ENCODE results near the gene INAVA.

Gene INAVA

GRCh38 chr1:200877010-200877409 is 17.7 kb upstream of the INAVA start:
- DNase-seq: no peak

GRCh38 chr1:200877839-200878551 is 16.7 kb upstream of the INAVA start:
- DNase-seq: peak; percentile 47 to 50

GRCh38 chr1:200880212-200880611 is 14.5 kb upstream of the INAVA start:
- DNase-seq: no peak

GRCh38 chr1:200883118-200883517 is 11.6 kb upstream of the INAVA start:
- no peak for DNase-seq

GRCh38 chr1:200885623-200886402 is 8.9 kb upstream of the INAVA start:
- DNase-seq: no peak

GRCh38 chr1:200886594-200886993 is 8.1 kb upstream of the INAVA start:
- no peak for DNase-seq

- no peak for DNase-seq
Measured at GRCh38 chr1:200887036-200887435, 7.7 kb upstream of the INAVA start.

GRCh38 chr1:200887772-200888348 is 6.8 kb upstream of the INAVA start:
- DNase-seq: no peak

GRCh38 chr1:200888349-200888838 is 6.3 kb upstream of the INAVA start:
- DNase-seq: peak; percentile 35 to 43

- DNase-seq: no peak
Measured at GRCh38 chr1:200889571-200889970, 5.1 kb upstream of the INAVA start.

- no peak for DNase-seq
Measured at GRCh38 chr1:200890027-200890426, 4.7 kb upstream of the INAVA start.

- DNase-seq: no peak
Measured at GRCh38 chr1:200890818-200891773, 3.6 kb upstream of the INAVA start.

- DNase-seq: no peak
Measured at GRCh38 chr1:200891774-200892157, 2.9 kb upstream of the INAVA start.

GRCh38 chr1:200892546-200892945 is 2.2 kb upstream of the INAVA start:
- DNase-seq: no peak

- no peak for DNase-seq
Measured at GRCh38 chr1:200892958-200893357, 1.7 kb upstream of the INAVA start.

- no peak for DNase-seq
Measured at GRCh38 chr1:200893411-200893901, 1.2 kb upstream of the INAVA start.

GRCh38 chr1:200895443-200895789 is 716 bp downstream of the INAVA start:
- no peak for DNase-seq

GRCh38 chr1:200895801-200896530 is 1.3 kb downstream of the INAVA start:
- no peak for DNase-seq

- no peak for DNase-seq
Measured at GRCh38 chr1:200896531-200897196, 2.0 kb downstream of the INAVA start.

GRCh38 chr1:200897259-200897658 is 2.6 kb downstream of the INAVA start:
- no peak for DNase-seq

GRCh38 chr1:200899015-200899386 is 4.3 kb downstream of the INAVA start:
- DNase-seq: no peak

Data from activated CD4-positive, alpha-beta T cell treated with anti-CD3 and anti-CD28 coated beads, Interleukin-2, amount 50 U/mL, for 4 hours (primary cell).